ENCODE data around the gene CDH9.

The CDH9 gene

DNA sequence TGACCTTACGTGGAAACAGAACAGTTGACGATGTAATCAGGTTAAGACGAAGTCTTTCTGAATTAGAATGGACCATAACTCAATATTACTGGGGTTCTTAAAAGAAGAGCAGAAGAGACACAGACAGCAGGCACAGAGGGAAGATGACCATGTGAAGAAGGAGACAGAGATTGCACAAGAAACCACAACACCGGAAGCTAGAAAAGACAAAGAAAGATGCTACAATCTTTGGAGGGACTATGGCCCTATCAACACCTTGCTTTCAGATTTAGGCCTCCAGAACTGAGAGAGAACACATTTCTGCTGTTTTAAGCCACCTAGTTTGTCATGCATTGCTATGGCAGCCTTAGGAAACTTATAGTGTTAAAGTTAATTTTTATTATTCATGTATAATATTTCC lies 27.1 kb downstream of the CDH9 start:
- TF ChIP-seq CTCF (IDR thresholded peaks at IDR 0.05; ENCODE audit: control extremely low read depth, extremely low read depth, low read depth, missing control alignments): no peak
- ChIA-PET POLR2A (no interaction called here), CTCF (interaction anchor here (1.3 kb wide), 1 partner anchor 9 kb away, joined by 3 read pairs; no protein-coding TSS in a partner anchor)
- no peak for DNase-seq (ENCODE audit: extremely low spot score)

GRCh38 chr5:27010646-27011045 lies 27.7 kb downstream of the CDH9 start:
- TF ChIP-seq CTCF (IDR thresholded peaks at IDR 0.05; ENCODE audit: control extremely low read depth, extremely low read depth, low read depth, missing control alignments): no peak
- ChIA-PET POLR2A (no interaction called here), CTCF (interaction anchor here (1.3 kb wide), 1 partner anchor 10 kb away, joined by 3 read pairs; no protein-coding TSS in a partner anchor)
- DNase-seq (ENCODE audit: extremely low spot score): no peak

GRCh38 chr5:27009540-27009915 lies 28.9 kb downstream of the CDH9 start:
- ChIA-PET CTCF (no interaction called here), POLR2A (no interaction called here)
- DNase-seq (ENCODE audit: extremely low spot score): no peak
- no peak for TF ChIP-seq CTCF (IDR thresholded peaks at IDR 0.05; ENCODE audit: control extremely low read depth, extremely low read depth, low read depth, missing control alignments)

DNA sequence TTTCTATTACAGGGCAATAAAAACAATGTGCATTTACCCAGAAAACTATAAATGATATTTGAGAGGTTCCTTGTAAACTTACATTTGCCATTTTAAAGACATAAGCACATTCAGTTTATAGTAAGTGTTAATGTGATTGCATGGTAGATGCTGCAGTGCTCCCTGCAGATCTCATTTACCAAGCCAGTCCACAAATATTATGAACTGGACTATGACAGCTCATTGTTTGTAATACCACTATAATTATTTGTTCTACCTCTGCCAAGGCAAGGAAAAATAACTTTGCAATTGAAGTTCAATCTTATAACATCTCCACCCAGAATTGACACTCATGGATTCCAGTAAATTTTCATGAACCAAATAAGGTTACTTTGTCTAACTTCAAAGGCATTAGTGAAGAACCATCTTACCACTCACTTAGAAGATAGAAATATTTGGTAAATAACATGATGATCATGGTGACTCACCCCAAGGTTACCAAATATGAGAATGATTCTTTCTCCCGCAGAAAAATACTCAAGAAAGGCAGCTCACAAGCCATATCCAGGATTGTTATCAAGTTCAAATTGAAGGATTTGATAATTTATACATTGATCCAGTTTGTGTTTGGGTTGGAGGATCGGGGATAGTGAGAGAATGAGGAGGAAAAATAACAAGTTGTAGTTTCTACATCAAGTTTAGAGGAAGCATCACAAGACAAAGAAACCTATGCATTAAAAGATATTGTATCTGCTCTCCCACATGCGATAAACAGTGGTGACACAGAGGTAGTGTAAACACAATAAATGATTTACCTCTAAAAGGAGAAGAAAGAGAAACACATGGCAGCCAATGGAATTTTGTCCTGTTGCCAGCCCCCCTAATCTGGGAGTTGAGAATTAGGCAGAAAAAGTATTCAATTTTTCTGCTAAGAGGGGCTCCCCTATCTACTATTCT lies 29.5 kb downstream of the CDH9 start:
- ChIA-PET POLR2A (no interaction called here), CTCF (no interaction called here)
- DNase-seq (ENCODE audit: extremely low spot score): no peak
- TF ChIP-seq CTCF (IDR thresholded peaks at IDR 0.05; ENCODE audit: control extremely low read depth, extremely low read depth, low read depth, missing control alignments): no peak

- POLR2A ChIA-PET: no interaction called here
- CTCF ChIA-PET: no interaction called here
- DNase-seq (ENCODE audit: extremely low spot score): no peak
- no peak for TF ChIP-seq CTCF (IDR thresholded peaks at IDR 0.05; ENCODE audit: control extremely low read depth, extremely low read depth, low read depth, missing control alignments)
These were observed 31.3 kb downstream of the CDH9 start for GRCh38 chr5:27007121-27007520.

GRCh38 chr5:26986985-26987384 lies 51.4 kb downstream of the CDH9 start:
- no peak for TF ChIP-seq CTCF (IDR thresholded peaks at IDR 0.05; ENCODE audit: control extremely low read depth, extremely low read depth, low read depth, missing control alignments)
- CTCF ChIA-PET: interaction anchor here (1.9 kb wide), 1 partner anchor 11 kb away, joined by 7 read pairs; no protein-coding TSS in a partner anchor
- no peak for DNase-seq (ENCODE audit: extremely low spot score)
- POLR2A ChIA-PET: no interaction called here

Data from GM10248 (cell line).